NCI-H2029 (cell line): ENCODE measurements around the gene TMEM94.
"Not testable (repeated sequence)": the region's sequence is repeated elsewhere in the genome, so short reads cannot be mapped to it uniquely, and the experiment has no call there.

Source experiments
- DNase-seq: peaks from one replicate; lab custom pipeline; 2025; lab: John Stamatoyannopoulos, UW

TMEM94 gene

DNA sequence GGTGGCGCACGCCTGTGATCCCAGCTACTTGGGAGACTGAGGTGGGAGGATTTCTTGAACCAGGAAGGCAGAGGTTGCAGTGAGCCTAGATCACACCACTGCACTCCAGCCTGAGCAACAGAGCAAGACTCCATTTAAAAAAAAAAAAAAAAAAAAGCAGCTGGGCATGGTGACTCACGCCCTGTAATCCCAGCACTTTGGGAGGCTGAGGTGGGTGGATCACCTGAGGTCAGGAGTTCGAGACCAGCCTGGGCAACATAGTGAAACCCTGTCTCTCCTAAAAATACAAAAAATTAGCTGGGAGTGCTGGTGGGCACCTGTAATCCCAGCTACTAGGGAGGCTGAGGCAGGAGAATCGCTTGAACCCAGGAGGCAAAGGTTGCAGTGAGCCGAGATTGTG is 10.5 kb upstream of the TMEM94 start:
- DNase-seq: not testable (repeated sequence)

DNA sequence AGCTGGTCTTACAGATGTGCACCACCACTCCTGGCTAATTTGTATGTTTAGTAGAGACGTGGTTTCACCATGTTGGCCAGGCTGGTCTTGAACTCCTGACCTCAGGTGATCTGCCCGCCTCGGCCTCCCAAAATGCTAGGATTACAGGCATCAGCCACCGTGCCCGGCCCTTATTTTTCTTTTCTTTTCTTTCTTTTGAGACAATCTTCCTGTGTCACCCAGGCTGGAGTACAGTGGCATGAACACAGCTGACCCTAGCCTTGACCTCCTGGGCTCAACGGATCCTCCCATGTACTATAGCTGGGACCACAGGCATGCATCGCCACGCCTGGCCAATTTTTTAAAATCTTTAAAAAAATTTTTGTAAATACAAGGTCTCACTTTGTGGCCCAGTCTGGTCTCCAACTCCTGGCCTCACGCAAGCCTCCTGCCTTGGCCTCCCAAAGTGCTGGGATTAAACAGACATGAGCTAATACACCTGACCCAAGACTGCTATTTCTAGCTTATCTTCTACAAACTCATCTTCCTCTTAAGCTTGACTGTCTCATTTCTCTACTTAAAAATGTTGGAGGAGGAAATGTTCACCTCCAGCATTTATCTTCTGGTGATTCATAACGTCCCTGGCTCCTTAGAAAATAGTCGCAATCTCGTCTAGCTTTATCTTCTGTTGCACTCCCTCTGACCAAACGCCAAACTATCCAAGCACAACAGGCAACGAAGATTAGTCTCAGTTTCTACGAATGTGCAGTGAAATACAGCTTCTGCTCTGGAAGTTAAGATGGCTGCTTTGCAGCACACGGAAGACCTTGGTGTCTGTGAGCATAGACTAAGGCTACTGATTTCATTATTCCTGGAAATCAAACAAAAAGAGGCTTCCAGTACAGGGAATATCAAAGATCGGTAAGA is 8.2 kb upstream of the TMEM94 start:
- DNase-seq: no peak

DNA sequence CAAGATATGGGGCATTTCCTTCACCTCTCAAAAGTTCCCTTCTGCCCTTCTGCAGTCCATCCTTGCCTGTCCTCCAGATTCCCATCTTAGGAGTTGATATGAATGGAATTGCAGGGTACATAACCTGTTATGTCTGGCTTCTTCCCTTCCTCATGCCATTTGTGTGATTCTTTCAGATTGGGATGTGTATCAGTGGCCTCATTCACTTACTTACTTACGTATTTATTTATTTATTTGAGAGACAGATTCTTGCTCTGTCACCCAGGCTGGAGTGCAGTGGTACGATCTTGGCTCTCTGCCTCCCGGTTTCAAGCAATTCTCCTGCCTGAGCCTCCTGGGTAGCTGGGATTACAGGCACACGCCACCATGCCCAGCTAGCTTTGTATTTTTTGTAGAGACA is 6.2 kb upstream of the TMEM94 start:
- no peak for DNase-seq

DNA sequence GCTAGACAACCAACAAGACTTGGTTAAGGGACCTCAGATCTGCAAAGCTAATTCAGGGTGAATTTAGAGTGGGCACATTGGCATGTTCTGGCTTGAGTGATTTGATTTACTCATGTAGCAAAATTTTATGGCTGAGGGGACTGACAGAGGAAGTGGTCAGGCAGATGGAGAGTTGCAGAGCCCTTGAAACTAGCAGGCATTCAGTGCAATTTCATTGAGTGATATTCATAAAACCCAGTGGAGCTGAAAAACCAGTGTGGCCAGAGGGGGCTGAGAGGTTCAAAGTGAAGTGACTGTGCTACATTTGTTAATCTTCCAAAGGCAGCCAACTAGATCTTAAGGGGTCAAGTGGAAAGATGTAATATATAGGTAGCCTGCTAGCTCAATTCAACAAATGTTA is 2.2 kb upstream of the TMEM94 start:
- no peak for DNase-seq

DNA sequence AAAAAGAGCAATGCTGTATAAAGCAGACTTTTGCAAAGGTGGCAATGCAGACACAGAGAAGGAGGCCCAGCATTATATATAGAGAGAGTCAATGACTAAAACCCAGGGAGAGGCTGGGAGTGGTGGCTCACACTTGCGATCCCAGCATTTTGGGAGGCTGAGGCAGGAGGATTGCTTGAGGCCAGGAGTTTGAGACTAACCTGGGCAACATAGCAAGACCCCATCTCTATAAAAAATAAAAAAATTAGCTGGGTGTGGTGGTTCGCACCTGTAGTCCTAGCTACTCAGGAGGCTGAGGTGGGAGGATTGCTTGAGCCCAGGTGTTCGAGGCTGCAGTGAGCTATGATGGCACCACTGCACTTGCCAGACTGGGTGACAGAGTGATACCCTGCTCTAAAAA is 1.8 kb upstream of the TMEM94 start:
- DNase-seq: not testable (repeated sequence)

DNA sequence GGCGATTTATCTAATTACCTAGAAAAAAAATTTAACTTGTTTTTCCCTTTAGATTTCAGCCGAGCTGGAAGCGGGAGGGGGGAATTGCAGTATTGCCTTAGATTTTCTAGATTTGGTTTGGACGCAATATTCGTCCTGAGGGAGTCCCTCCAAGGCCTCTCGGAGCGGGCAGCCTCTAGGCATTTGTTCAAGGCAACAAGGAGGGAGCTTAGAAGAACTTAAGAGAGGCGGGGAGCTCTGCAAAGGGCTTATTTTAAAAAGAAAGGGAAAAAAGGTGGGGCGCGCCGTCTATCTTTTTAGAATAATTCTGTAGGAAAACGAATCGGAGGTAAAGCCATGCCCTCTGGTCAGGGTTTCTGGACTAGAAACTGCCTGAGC is 407 bp upstream of the TMEM94 start:
- no peak for DNase-seq

DNA sequence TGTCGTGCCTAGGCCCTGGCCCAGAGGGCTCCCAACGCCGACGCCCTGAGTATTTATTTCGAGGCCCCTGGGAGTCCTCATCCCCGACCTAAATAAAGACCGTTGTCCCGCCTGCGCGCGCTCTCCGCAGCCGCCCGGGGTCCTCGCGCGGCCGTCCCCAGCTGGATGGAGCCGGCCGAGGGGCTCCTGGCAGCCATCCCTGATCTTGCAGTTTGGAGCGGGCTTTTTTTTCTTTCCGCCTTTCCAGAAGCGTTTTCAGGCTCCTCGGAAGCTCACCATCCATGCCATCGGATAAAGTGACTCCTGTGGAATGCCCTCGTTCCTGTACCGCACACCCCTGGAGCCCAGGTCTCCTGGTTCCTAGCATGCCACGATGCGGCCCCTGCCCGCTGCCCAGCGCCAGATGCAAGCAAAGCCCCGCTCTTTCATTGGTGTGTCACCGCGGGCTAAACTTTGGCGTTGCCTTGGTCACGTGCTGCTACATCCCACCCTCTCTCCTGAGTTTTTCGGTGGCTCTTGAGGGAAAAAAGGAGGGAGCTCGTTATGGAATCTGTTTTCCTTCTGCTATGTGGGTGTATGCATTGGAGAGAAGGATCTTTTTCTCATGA is 716 bp downstream of the TMEM94 start:
- no peak for DNase-seq

DNA sequence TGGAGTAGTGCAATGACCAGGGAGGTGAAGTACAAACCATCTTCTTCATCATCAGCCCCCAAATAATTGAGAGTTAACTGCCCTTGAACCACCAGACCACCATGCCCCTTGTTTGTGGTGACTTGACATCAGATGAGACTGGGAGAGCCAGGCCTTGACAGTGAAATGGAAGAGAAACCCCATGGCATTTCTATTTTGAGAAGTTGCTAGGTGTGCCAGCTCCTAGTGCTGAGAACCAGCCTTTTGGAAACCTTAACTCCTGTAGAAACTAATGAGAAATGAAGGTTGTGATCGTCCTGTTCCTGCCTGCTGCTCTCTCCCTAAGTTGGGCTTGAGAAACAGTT is 2.8 kb downstream of the TMEM94 start:
- DNase-seq: no peak

DNA sequence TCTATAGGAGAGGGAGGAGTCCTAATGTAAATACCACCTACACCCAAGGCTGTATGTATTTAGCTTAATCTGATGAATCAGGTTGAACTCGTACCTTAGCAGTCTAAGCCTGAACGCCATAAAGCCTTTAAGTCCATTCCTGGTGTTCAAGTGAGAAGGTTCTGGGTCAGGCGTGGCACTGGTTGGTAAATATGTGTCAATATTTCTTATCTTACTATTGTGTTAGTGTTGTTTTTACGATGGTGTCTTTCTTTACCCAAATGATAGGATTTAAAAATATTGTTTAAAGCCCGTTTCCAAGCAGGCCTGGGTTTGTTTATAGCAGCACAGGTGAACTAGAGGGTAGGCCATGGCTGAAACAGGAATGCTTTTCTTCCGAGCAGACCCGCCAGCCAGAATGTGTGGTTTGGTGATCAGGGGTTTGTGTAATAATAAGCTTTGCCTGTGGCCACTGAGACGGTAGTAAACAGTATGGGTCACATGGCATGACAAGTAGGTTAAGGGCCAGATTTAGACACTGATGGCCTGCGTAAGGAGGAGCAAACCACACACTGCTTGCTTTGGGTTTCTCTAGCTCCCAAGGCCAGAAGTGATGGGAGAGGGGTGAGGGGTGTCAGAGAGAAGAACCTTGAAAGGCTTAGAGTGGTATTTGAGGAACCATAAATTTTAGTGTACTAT is 3.3 kb downstream of the TMEM94 start:
- no peak for DNase-seq

DNA sequence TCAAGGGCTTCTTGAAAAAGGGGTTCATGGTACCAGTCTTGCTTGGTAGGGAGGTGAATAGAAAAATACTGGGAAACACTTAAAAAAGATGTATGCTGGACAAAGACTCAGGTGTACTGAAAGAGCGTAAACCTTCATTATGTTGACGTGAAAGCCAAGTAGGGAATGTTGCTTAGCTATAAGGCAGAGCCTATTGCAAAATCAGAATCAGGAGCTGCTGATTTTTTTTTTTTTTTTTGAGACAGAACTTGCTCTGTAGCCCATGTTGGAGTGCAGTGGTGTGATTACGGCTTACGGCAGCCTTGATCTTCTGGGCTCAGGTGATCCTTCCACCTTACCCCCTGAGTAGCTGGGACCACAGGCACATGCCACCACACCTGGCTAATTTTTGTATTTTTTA is 3.9 kb downstream of the TMEM94 start:
- DNase-seq: no peak

DNA sequence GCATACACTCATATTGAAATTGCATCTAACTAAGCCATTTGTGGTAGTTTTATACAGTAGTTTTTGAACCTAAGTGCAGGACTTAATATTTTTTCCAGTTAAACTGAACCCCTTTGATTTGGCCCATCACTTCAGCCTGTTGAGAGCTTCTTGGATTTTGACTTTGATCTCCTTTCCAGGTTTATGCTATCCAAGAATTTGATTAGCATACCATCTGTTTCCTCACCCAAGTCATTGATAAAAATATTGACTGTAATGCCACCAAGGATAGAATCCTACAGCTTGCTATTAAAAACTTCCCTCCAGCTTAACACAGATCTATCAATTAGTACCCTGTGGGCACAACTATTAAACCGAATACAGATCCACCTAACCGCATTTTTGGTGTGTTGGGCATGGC is 7.2 kb downstream of the TMEM94 start:
- no peak for DNase-seq

DNA sequence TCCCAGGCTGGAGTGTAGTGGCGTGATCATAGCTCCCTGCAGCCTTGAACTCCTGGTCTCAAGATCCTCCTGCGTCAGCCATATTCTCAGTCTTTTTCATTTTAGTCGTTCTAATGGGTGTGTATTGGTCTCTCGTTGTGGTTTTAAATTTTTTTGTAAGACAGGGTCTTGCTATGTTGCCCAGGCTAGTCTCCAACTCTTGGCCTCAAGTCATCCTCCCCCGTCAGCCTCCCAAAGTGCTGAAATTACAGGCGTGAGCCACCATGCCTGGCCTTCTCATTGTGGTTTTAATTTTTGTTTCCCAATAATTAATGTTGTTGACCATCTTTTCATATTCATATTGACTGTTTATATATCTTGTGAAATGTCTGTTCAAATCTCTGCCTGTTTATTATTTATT is 8.6 kb downstream of the TMEM94 start:
- no peak for DNase-seq

DNA sequence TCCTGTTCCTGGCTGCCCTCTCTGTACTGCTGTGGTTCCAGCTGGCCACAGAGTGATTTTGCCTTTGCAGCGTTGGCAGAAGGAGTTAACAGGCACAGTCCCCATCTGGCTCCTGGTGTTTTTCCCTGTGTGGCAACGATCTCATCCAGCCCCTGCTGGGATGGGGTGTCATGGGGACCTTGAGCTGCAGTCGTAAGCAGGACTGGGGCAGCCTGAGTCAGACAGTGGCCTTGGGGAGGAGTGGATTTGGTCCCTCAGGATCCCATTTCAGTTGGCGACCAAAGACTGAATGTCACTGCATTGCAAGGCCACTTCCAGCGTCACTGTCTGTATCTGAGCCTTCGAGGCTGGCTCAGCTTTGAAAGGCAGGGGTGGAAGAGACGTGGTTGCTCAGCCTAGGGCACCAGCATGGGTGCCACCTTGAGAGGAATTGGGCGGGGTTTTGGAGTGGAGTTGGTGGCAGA is 11.9 kb downstream of the TMEM94 start:
- no peak for DNase-seq

DNA sequence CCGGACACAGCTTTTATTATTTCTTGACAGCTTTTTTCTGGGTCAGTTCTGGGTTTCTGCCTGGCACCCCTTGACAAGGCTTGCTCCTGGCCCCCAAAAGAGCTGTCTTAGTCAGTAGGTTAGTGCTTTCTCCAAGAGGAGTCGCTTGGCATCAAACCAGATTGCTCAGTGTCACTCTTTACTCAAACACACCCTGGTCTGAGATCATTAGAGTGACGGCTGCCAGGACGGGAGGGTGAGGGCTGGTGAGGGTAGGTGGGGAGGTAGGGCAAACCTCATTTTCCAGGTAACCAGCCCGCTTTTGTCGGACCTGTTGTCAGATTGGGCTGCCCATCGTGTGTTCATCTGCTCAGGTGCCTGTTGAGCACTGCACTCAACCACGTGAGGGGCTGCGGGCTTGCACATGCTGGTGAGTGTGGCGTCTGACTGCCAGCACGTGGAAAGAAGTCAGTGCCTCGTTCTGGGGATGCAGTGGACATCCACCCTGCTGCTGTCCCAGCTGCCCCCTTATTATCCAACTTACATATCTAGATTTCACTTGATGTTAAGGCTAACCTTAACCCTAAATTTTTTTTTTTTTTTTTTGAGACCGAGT is 12.4 kb downstream of the TMEM94 start:
- peak; percentile 23 for DNase-seq

DNA sequence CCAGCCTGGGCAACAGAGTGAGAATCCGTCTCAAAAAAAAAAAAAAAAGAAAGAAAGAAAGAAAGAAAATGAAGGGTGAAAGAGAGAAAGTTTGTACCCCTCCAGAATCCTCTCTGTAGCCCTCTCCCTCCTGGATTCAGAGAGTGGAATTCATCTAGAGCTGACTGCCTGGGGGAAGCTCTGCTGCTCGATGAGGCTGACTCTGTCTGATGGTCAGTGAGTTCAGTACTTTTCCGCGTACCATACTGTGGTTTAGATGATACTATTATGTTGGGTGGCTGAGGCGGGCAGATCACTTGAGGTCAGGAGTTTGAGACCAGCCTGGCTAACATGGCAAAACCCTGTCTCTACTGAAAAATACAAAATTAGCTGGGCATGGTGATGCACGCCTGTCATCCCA is 14.8 kb downstream of the TMEM94 start:
- DNase-seq: no peak

DNA sequence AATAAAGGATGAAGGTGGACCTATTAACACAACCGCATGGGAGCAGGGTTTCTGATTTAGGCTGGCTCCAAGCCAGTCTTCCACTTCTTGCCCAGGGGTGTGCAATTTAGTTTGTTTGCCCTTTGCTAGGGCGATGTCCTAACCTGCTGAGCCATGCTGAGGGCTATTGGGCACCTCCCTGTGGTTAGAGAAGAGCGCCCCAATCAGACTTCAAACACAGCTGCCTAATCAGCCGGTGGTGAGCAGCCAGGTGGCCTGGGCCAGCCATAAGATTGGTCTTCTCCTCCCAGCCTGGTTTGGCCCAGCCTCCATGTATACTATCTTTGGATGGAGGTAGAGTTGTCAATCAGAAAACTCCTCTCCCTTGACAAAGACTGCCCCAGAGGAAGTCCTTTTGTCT is 15.7 kb downstream of the TMEM94 start:
- peak; percentile 30 for DNase-seq

DNA sequence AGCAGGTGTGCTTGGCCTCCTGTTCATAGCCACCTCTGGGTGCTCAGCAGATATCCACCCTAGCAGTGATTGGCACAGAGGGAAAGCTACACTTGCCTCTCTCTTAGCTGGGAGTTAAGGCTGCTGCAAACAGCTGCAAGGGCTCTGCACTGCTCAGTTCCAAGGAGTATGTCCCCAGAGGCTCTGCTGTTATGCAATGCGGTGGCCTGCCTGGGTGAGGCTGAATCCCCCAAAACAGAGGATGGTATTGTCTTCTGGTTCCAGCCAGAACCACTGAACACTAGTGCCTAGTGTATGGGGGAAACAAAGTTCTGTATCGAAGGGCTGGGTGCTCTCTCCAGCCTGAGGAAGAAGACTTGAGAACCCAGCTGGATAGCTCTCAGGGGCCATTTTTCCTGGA is 16.8 kb downstream of the TMEM94 start:
- no peak for DNase-seq

DNA sequence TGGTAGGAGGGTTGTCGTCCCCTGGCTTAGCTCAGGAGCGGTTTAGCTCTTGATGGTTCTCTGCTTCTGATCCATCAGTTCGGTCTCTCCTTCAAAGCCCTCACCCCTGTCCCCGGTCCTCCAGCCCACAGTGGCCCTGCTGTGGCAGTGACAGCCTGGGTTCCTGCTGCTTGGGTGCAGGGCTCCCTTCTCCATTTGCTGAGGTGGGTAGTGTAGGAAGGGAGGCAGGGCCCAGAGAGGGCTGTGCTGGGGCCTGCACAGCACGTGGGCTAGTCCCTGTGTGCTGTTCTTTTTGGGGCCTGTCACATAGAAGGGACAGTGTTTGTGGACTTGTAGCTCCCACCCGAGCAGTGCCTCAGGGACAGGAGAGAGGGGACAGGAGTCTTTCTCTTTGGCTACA is 18.3 kb downstream of the TMEM94 start:
- no peak for DNase-seq

DNA sequence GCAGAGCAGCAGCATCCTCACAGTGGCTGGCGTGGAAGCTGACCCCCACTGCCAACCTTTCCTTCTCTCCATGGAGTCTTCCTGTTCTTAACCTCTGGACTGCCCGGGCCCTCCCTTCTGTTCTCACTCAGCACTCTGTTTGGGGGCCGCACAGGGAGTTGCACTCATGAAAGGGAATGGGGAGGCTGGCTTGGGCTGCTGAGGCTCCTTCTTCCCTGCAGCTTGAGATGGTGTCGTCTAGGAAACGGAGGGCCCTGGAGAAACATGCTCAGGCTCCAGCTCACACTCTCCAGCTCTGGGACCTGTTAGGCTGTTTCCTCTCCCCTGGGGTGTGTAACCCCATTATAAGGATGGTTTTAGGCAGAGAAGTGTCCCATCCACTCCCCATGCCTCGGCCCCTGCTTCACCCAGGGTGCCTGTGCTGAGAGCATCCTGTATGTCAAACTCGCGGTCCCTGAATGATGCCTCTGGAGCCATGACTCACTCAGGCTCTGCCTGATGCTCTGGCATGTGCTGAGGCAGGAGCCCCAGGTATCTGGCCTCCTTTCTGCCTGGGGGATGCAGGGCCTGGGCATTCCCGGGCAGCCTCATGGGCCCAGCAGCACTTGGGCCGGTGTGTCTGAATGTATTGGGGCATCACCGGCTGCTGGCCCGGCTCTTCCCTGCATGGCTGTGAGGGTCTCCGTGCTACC is 18.9 kb downstream of the TMEM94 start:
- DNase-seq: no peak

DNA sequence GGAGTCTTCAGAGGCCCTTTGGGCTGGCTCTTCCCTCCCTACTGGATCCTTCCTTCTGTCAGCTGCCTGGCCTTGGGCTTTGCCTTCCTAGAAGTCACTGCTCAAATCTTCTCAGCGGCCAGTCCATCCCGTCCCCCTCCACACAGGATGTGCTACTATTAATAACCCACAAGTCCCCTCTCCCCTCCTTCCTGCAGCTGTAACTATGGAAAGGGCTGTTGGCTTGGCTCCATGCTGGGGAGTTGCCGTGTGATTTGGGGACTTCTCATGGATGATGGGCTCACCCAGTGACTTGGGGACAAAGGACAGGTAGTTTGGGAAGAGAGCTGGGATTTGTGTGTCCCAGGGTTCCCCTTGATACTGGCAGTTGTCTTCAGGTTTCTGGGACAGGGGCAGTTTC is 19.4 kb downstream of the TMEM94 start:
- no peak for DNase-seq

DNA sequence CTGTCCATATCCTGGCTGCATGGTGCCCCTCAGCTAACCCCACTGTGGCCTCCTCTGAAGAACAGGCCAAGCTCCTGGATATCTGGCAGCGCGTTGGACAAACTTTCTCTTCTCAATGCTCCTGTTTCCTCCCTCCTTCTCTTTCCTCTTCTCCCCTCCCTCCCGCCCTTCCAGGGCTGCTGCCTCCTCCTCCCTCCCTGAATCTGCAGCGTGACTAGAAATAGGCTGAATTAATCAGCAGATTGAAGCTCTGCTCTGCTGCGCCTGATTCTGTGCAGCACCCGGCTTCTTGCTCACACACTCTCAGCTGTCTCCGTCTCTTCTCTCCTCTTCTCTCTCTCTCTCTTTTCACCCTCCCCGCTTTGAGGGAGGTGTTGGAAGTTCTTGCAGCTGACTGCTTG is 19.8 kb downstream of the TMEM94 start:
- DNase-seq: no peak
